HTERT RPE-1 (cell line): Measurements from ENCODE around the gene PRKAG1.

Experiments
- in situ Hi-C: fragments of 300-500 bp; cut with MboI; formaldehyde crosslinking; loops from 4 replicates; pipeline ENCODE4 v1.14.3; 2020; ENCODE audit warnings: low sequenced_read_pairs

PRKAG1 gene

GRCh38 chr12:49050507-49051372 is 32.2 kb upstream of the PRKAG1 start:
- in situ Hi-C loops = no loop called here

GRCh38 chr12:49049566-49050224 is 31.1 kb upstream of the PRKAG1 start:
- in situ Hi-C loops = no loop called here

- in situ Hi-C loops = no loop called here
These were observed 30.4 kb upstream of the PRKAG1 start for GRCh38 chr12:49048953-49049352.

- in situ Hi-C loops = no loop called here
These were observed 27.7 kb upstream of the PRKAG1 start for GRCh38 chr12:49046129-49046895.

GRCh38 chr12:49044660-49045059 is 26.1 kb upstream of the PRKAG1 start:
- in situ Hi-C loops = no loop called here

- in situ Hi-C loops = no loop called here
These were observed 25.3 kb upstream of the PRKAG1 start for GRCh38 chr12:49043856-49044258.

GRCh38 chr12:49043241-49043640 is 24.7 kb upstream of the PRKAG1 start:
- in situ Hi-C loops = no loop called here

- in situ Hi-C loops = no loop called here
These were observed 23.4 kb upstream of the PRKAG1 start for GRCh38 chr12:49041881-49042484.

GRCh38 chr12:49041036-49041880 is 22.7 kb upstream of the PRKAG1 start:
- in situ Hi-C loops = no loop called here

- in situ Hi-C loops = no loop called here
These were observed 21.8 kb upstream of the PRKAG1 start for GRCh38 chr12:49040364-49040855.

- in situ Hi-C loops = no loop called here
These were observed 21.1 kb upstream of the PRKAG1 start for GRCh38 chr12:49039421-49040363.

GRCh38 chr12:49038291-49038955 is 19.8 kb upstream of the PRKAG1 start:
- in situ Hi-C loops = no loop called here

GRCh38 chr12:49037947-49038237 is 19.3 kb upstream of the PRKAG1 start:
- in situ Hi-C loops = no loop called here

GRCh38 chr12:49037111-49037946 is 18.8 kb upstream of the PRKAG1 start:
- in situ Hi-C loops = no loop called here

- in situ Hi-C loops = no loop called here
These were observed 17.5 kb upstream of the PRKAG1 start for GRCh38 chr12:49036029-49036428.

GRCh38 chr12:49034286-49034622 is 15.7 kb upstream of the PRKAG1 start:
- in situ Hi-C loops = no loop called here

- in situ Hi-C loops = no loop called here
These were observed 15.2 kb upstream of the PRKAG1 start for GRCh38 chr12:49033611-49034285.
